SK-N-SH treated with all-trans-retinoic acid at 6 μM for 48 hours (cell line): Measurements from ENCODE around the gene KIF20B.

Source experiments
- BACH2 ChIP-seq: fragments of 250-450 bp; sonication (Bioruptor Pico); IDR thresholded peaks from 2 replicates; pipeline ENCODE4 v1.9.0; 2021; ENCODE audit warnings: mild to moderate bottlenecking, borderline replicate concordance
- ESRRG ChIP-seq: fragments of 250-450 bp; sonication (Bioruptor Pico); IDR thresholded peaks from 2 replicates; pipeline ENCODE4 v1.6.1; 2021; ENCODE audit warnings: mild to moderate bottlenecking
- GLIS3 ChIP-seq: fragments of 250-450 bp; sonication (Bioruptor Pico); IDR thresholded peaks from 2 replicates; pipeline ENCODE4 v1.5.0; 2020; ENCODE audit warnings: mild to moderate bottlenecking, moderate library complexity
- RARB ChIP-seq: fragments of 250-450 bp; sonication (Bioruptor Pico); IDR thresholded peaks from 2 replicates; pipeline ENCODE4 v1.8.0; 2021; ENCODE audit warnings: mild to moderate bottlenecking, moderate library complexity
- SNAI2 ChIP-seq: fragments of 250-450 bp; sonication (Bioruptor Pico); IDR thresholded peaks from 2 replicates; pipeline ENCODE4 v1.5.0; 2020; ENCODE audit warnings: mild to moderate bottlenecking, moderate library complexity
- ZFP30 ChIP-seq: fragments of 450-650 bp; formaldehyde crosslinking; IDR thresholded peaks from 2 replicates; pipeline ENCODE4 v1.5.0; 2022; ENCODE audit warnings: mild to moderate bottlenecking, moderate library complexity

- TF ChIP-seq ZFP30 (CRISPR knock-in tag) (no peak), GLIS3 (CRISPR knock-in tag) (no peak), SNAI2 (CRISPR knock-in tag) (no peak), RARB (no peak), ESRRG (CRISPR knock-in tag) (no peak), BACH2 (no peak)
Measured at GRCh38 chr10:89662596-89662995, 38.8 kb upstream of the KIF20B start.
